ENCODE results near the gene SMIM11.

The SMIM11 gene

GRCh38 chr21:34336756-34337391 lies 38.4 kb upstream of the SMIM11 start:
- no peak for DNase-seq (ENCODE audit: extremely low spot score)
- CTCF ChIA-PET = interaction anchor here (1.5 to 10.2 kb wide), 3 partner anchors 10 to 413 kb away, joined by 3 to 64 read pairs (median 9); no protein-coding TSS in a partner anchor
- TF ChIP-seq CTCF (IDR thresholded peaks at IDR 0.05; ENCODE audit: control extremely low read depth, extremely low read depth, low read depth, missing control alignments) = no peak

DNA sequence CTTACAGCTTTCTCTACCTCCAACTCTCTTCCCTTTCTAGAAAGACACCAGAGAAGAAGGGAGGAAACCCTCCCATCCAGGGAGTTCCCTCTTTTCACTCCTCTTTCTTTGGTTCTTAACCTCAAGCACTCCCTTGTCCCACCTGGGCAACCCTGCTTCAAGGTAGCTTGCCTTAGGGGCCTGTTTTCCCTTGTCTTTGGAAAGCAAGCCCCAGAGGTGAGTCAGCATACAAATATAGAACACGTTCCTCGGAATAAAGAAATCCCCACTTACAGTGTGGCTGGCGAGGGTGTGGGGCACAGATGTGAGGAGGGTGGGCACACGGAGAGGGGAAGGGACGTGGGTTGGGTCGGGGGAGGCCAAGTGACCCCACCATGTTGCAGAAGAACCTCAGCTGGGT lies 37.6 kb upstream of the SMIM11 start:
- POLR2A ChIA-PET = no interaction called here
- no peak for DNase-seq (ENCODE audit: extremely low spot score)
- no peak for TF ChIP-seq CTCF (IDR thresholded peaks at IDR 0.05; ENCODE audit: control extremely low read depth, extremely low read depth, low read depth, missing control alignments)
- CTCF ChIA-PET = interaction anchor here (2.1 to 10.2 kb wide), 2 partner anchors 9 to 414 kb away, joined by 9 to 64 read pairs; no protein-coding TSS in a partner anchor

More at GRCh38 chr21:34336756-34337391, 38.4 kb upstream of the SMIM11 start:
- POLR2A ChIA-PET = no interaction called here

DNA sequence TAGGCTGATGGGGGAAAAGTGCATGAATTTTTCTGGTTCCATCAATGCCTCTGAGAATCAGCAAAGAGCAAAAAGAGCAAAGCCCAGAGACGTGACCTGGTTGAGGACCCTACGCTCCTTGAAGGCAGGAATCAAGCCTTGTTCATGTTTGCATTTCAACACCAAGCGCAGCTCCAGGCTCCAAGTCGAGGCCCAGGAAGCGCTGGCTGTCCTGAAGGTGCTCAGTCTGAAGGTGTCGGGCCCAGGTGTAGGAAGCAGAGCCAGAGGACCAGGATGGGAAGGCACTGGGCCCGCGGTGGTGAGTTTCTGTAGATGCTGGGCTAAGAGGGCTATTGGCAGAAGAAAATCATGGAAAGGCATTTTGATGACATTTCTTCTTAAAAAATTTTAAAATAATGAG lies 37.1 kb upstream of the SMIM11 start:
- DNase-seq (ENCODE audit: extremely low spot score) = no peak
- TF ChIP-seq CTCF (IDR thresholded peaks at IDR 0.05; ENCODE audit: control extremely low read depth, extremely low read depth, low read depth, missing control alignments) = no peak
- CTCF ChIA-PET = interaction anchor here (2.1 to 10.2 kb wide), 2 partner anchors 8 to 414 kb away, joined by 9 to 64 read pairs; no protein-coding TSS in a partner anchor
- POLR2A ChIA-PET = no interaction called here

DNA sequence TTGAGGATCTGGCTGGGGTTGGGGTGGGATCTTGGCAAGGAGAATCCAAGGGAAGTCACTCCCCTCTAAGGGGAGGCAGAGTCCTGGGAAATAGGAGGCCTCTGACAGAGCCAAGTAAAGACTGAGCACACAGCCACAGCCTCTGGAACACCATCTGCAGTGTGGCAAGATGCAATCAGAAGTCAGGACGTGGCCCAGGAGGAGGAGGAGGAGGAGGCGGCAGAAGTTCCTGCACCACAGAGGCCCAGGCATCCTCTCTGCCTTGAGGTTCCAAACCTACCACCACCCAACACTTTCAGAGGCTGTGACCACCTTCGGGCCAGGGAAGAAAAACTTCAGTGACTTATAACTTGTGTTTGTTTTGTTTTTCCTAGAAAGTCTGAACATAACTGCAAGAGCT lies 35.2 kb upstream of the SMIM11 start:
- ChIA-PET CTCF (interaction anchor here (1.5 to 10.2 kb wide), 2 partner anchors 7 to 22 kb away, joined by 5 to 64 read pairs; no protein-coding TSS in a partner anchor), POLR2A (no interaction called here)
- TF ChIP-seq CTCF (IDR thresholded peaks at IDR 0.05; ENCODE audit: control extremely low read depth, extremely low read depth, low read depth, missing control alignments) = no peak
- no peak for DNase-seq (ENCODE audit: extremely low spot score)

- ChIA-PET CTCF (interaction anchor here (1.2 to 16.5 kb wide), 3 partner anchors 20 to 424 kb away, joined by 3 to 368 read pairs (median 5); partner anchors contain the start of gene ATP5PO), POLR2A (interaction anchor here (0.6 kb wide), 1 partner anchor 24 kb away, joined by 3 read pairs; no protein-coding TSS in a partner anchor)
- TF ChIP-seq CTCF (IDR thresholded peaks at IDR 0.05; ENCODE audit: control extremely low read depth, extremely low read depth, low read depth, missing control alignments) = no peak
- no peak for DNase-seq (ENCODE audit: extremely low spot score)
These were observed 32.8 kb upstream of the SMIM11 start for GRCh38 chr21:34342476-34342875.

DNA sequence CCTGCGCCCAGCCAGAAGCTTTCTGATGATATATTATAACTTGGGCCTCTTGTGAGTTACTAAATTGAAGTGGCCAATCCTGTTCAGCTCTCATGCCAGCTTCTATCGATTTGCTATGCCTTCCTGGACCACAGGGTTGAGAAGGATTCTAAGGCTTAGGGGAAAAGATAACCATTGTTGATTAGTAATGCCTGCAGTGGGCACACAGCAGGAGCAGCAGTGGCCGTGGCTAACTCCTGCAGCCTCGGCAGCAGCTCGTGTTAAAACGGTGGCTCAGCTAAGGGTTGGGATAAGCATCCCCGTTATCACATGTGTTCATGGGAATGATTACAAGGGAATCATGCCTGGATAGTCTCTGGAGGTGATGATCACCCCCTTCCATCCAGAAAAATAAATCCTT lies 32.0 kb upstream of the SMIM11 start:
- DNase-seq (ENCODE audit: extremely low spot score) = no peak
- POLR2A ChIA-PET = no interaction called here
- CTCF ChIA-PET = interaction anchor here (1.0 to 16.5 kb wide), 3 partner anchors 12 to 425 kb away, joined by 3 to 368 read pairs (median 3); partner anchors contain the start of gene ATP5PO
- TF ChIP-seq CTCF (IDR thresholded peaks at IDR 0.05; ENCODE audit: control extremely low read depth, extremely low read depth, low read depth, missing control alignments) = no peak

Data from GM10248 (cell line).